B cell (primary cell): Measurements from ENCODE around the gene CAPN15. TPM values are rescaled to one million over a fixed set of nuclear protein-coding genes. Genes with fewer than 3 reads are reported as not detected.

Experiments used
- ATAC-seq: fragments of 200-7000 bp; cut with Tn5 transposase; one replicate; pipeline ENCODE4 v1.10.0; 2021; ENCODE audit warnings: low read depth, mild to moderate bottlenecking, moderate number of reproducible peaks, moderate library complexity
- CTCF ChIA-PET: fragments of 350-600 bp; sonication (Branson Sonifier 250); formaldehyde crosslinking; loops from one replicate; lab custom pipeline; 2021; ENCODE audit warnings: antibody characterized with exemption, inconsistent platforms; lab: Charles Lee
- POLR2A ChIA-PET: fragments of 350-600 bp; sonication (Branson Sonifier 250); formaldehyde crosslinking; loops from one replicate; lab custom pipeline; 2021; ENCODE audit warnings: antibody characterized with exemption; lab: Charles Lee
- DNase-seq: peaks from one replicate; pipeline ENCODE4 v3.0.0; 2013
- H2AFZ ChIP-seq: 2 replicates; pipeline ENCODE4 v1.6.1; 2012; ENCODE audit warnings: mild to moderate bottlenecking, low read depth, low read length; ENCODE audit not compliant: insufficient read depth, poor library complexity, severe bottlenecking
- H3K27ac ChIP-seq, 2 donors: 1 replicate in 1 of 2; 2 replicates in 1 of 2; pipeline ENCODE4 v1.5.1; 2012 to 2013; ENCODE audit warnings: low read length in 2 of 2, mild to moderate bottlenecking in 2 of 2, moderate library complexity in 1 of 2
- H3K27me3 ChIP-seq, 4 experiments: fragments of 200-600 bp in 1 of 4; sonication (generic) in 1 of 4; replicated peaks in 1 of 4; 1 replicate in 2 of 4; 2 replicates in 2 of 4; pipeline versions ENCODE4 v1.6.1 to v1.7.0; 2013 to 2016; ENCODE audit warnings: low read length in 3 of 4, mild to moderate bottlenecking in 2 of 4, mixed read lengths in 1 of 4, moderate library complexity in 1 of 4; ENCODE audit not compliant: insufficient read depth in 4 of 4, control insufficient read depth in 3 of 4; ENCODE audit errors: control extremely low read depth in 1 of 4
- H3K36me3 ChIP-seq, 2 experiments: replicated peaks in 1 of 2; 1 replicate in 1 of 2; 2 replicates in 1 of 2; pipeline versions ENCODE4 v1.6.1 to v1.7.1; 2013; ENCODE audit warnings: low read length in 1 of 2; ENCODE audit not compliant: insufficient read depth in 2 of 2, control insufficient read depth in 1 of 2; ENCODE audit errors: control extremely low read depth in 1 of 2, extremely low read depth in 1 of 2
- H3K4me1 ChIP-seq, 2 donors: fragments of 200-600 bp in 1 of 2; sonication (generic) in 1 of 2; 1 replicate in 1 of 2; 2 replicates in 1 of 2; pipeline versions ENCODE4 v1.5.1 to v1.6.1; 2013 to 2017; ENCODE audit warnings: low read length in 2 of 2; ENCODE audit not compliant: control insufficient read depth in 2 of 2, insufficient read depth in 2 of 2
- H3K4me2 ChIP-seq: replicated peaks from 2 replicates; pipeline ENCODE3; 2012; ENCODE audit warnings: mild to moderate bottlenecking, low read depth, low read length; ENCODE audit not compliant: poor library complexity, severe bottlenecking
- H3K4me3 ChIP-seq, 5 experiments: fragments of 200-600 bp in 1 of 5; sonication (generic) in 1 of 5; 1 replicate in 3 of 5; 2 replicates in 2 of 5; pipeline versions ENCODE4 v1.5.1 to v1.7.0; 2011 to 2016; ENCODE audit warnings: low read length in 4 of 5, mild to moderate bottlenecking in 4 of 5, low read depth in 2 of 5, control low read depth in 1 of 5, moderate library complexity in 1 of 5; ENCODE audit not compliant: insufficient read depth in 1 of 5; ENCODE audit errors: control extremely low read depth in 1 of 5, extremely low read depth in 1 of 5
- H3K79me2 ChIP-seq: fragments of 200-600 bp; sonication (generic); one replicate; pipeline ENCODE4 v1.6.0; 2016; ENCODE audit warnings: low read length; ENCODE audit not compliant: control insufficient read depth, insufficient read depth
- H3K9ac ChIP-seq: fragments of 200-600 bp; sonication (generic); 2 replicates; pipeline ENCODE4 v1.6.1; 2017; ENCODE audit warnings: mild to moderate bottlenecking, low read length, moderate library complexity
- H3K9me3 ChIP-seq, 3 donors: one replicate each; pipeline versions ENCODE4 v1.6.1 to v1.7.1; 2013; ENCODE audit warnings: low read length in 2 of 3; ENCODE audit not compliant: control insufficient read depth in 2 of 3, insufficient read depth in 1 of 3; ENCODE audit errors: control extremely low read depth in 1 of 3
- H4K20me1 ChIP-seq: 2 replicates; pipeline ENCODE4 v1.6.0; 2012; ENCODE audit warnings: mild to moderate bottlenecking, low read length; ENCODE audit not compliant: insufficient read depth, control insufficient read depth, poor library complexity, severe bottlenecking
- H3K27ac Mint-ChIP-seq: one replicate; pipeline ENCODE4 v1.8.0; 2021; ENCODE audit warnings: mixed read lengths
- H3K27me3 Mint-ChIP-seq: one replicate; pipeline ENCODE4 v1.8.0; 2021; ENCODE audit warnings: mixed read lengths
- H3K4me1 Mint-ChIP-seq: one replicate; pipeline ENCODE4 v1.8.0; 2021; ENCODE audit warnings: mixed read lengths
- H3K4me3 Mint-ChIP-seq: one replicate; pipeline ENCODE4 v1.8.0; 2021; ENCODE audit warnings: mixed read lengths
- H3K9me3 Mint-ChIP-seq: one replicate; pipeline ENCODE4 v1.8.0; 2022; ENCODE audit warnings: mixed read lengths; ENCODE audit not compliant: insufficient read depth
- CTCF ChIP-seq: fragments of 200-600 bp; IDR thresholded peaks from one replicate; pipeline ENCODE4 v1.8.0; 2022; ENCODE audit warnings: antibody characterized with exemption, mild to moderate bottlenecking
- EZH2 ChIP-seq: IDR thresholded peaks from 2 replicates; pipeline ENCODE4 v1.6.1; 2012; ENCODE audit warnings: borderline replicate concordance, low read depth, mild to moderate bottlenecking, moderate library complexity, low read length; ENCODE audit not compliant: insufficient read depth, poor library complexity, severe bottlenecking
- WGBS: methylation state at CpG from one replicate; pipeline ENCODE4 v1.1.5; 2013; ENCODE audit warnings: missing lambda C conversion rate; ENCODE audit not compliant: insufficient coverage; 5-methylcytosine and 5-hydroxymethylcytosine counted together
- intact Hi-C: fragments of 100-400 bp; cut with micrococcal nuclease; formaldehyde crosslinking; loops from one replicate; pipeline ENCODE4 v1.10.0; 2022
- polyA plus RNA-seq: library from polyadenylated mRNA; depleted of rRNA; stranded (reverse); fragments of >200 nt; gene quantifications from 2 replicates; pipeline ENCODE4 v1.2.3, GENCODE V29; 2012
- total RNA-seq, 2 donors: library from RNA; stranded (reverse); fragments of 120-200 nt in 1 of 2; gene quantifications; 1 replicate in 1 of 2; 2 replicates in 1 of 2; pipeline versions ENCODE4 v1.2.3 to v1.2.4, GENCODE V29; 2013 to 2022

Gene CAPN15
- total and polyA plus RNA-seq, 2 donors (not counting 1 experiment from before 2014, with no cell fraction given) = 67.2 to 77.2 TPM

DNA sequence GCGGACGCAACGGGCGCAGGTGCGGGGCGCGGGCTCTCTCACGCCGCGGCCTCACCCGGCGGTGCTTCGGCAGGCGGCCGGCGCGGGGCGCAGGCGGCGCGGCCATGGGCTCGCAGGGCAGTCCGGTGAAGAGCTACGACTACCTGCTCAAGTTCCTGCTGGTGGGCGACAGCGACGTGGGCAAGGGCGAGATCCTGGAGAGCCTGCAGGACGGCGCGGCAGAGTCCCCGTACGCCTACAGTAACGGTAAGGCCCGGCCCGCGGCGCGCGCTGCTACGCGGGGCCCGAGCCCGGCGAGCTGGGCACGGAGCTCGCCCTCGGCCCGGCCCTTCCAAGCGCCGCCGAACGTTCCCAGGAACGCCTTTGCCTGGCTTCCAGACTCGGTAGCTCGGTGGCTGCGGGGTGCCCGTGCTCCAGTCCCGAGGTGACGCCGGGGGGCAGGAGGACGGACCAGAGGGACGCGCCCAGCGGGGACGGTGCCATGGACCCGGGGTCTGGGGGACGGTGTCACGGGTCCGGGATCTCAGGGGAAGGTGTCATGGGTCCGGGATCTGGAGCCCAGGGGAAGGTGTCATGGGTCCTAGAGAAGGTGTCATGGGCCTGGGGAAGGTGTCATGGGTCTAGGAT lies 62.8 kb downstream of the CAPN15 start:
- no peaks in the 10 kb centered on the region for H3K9me3 ChIP-seq
- H3K27me3 ChIP-seq = peaks cover 0 to 2% (median 0%) of the 10 kb centered on the region in 4 experiments
- H2AFZ ChIP-seq = peak overlapping the region; percentile 59
- DNase-seq (no peak), ATAC-seq (no peak)
- ChIA-PET POLR2A (interaction anchor here (1.2 kb wide), 1 partner anchor 45 kb away, joined by 3 read pairs; the partner anchor contains the start of gene METTL26), CTCF (interaction anchor here (0.7 to 0.8 kb wide), 2 partner anchors 46 to 73 kb away, joined by 3 to 4 read pairs; partner anchors contain the start of gene METTL26)
- no peak for TF ChIP-seq CTCF
- no peak for TF ChIP-seq EZH2
- H3K79me2 ChIP-seq = peaks cover 62% of the 10 kb centered on the region
- no peaks in the 10 kb centered on the region for H3K27me3 Mint-ChIP-seq
- H3K9ac ChIP-seq = peak overlapping the region; percentile 63
- peak overlapping the region; percentile 80 for H3K27ac Mint-ChIP-seq
- H3K9me3 Mint-ChIP-seq = no peaks in the 10 kb centered on the region
- H4K20me1 ChIP-seq = peaks cover 52% of the 10 kb centered on the region
- peak overlapping the region; percentile 94 for H3K4me2 ChIP-seq
- peak overlapping the region in 1 of 2 donors; percentile 63 for H3K27ac ChIP-seq
- peaks cover 50% of the 10 kb centered on the region for H3K4me1 Mint-ChIP-seq
- H3K4me3 ChIP-seq = peak overlapping the region; percentile 22 to 65 (median 56)
- intact Hi-C loops = no loop called here
- H3K36me3 ChIP-seq = no peaks in the 10 kb centered on the region
- H3K4me1 ChIP-seq = peaks cover 14 to 30% of the 10 kb centered on the region in 2 donors
- peak overlapping the region; percentile 90 for H3K4me3 Mint-ChIP-seq
- under 1% methylated on average over 71 of the region's 71 CpGs for WGBS

DNA sequence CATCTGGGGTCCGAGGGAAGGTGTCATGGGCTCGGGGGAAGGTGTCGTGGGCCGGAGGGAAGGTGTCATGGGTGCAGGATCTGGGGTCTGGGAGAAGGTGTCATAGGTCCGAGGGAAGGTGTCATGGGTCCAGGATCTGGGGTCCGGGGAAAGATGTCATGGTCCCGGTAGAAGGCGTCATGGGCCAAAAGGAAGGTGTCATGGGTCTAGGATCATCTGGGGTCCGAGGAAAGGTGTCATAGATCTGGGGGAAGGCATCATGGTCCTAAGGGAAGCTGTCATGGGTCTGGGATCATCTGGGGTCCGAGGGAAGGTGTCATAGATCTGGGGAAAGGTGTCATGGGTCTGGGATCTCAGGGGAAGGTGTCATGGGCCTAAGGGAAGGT lies 63.3 kb downstream of the CAPN15 start:
- H3K27me3 ChIP-seq = no peaks in the 10 kb centered on the region
- ATAC-seq (no peak), DNase-seq (peak; percentile 32)
- Mint-ChIP-seq H3K27ac (peak overlapping the region; percentile 80), H3K9me3 (no peaks in the 10 kb centered on the region), H3K4me1 (peaks cover 46% of the 10 kb centered on the region), H3K4me3 (peak overlapping the region; percentile 90), H3K27me3 (no peaks in the 10 kb centered on the region)
- peak overlapping the region; percentile 63 for H3K9ac ChIP-seq
- H3K4me3 ChIP-seq = peak overlapping the region; percentile 22 to 65 (median 56)
- peaks cover 66% of the 10 kb centered on the region for H3K79me2 ChIP-seq
- TF ChIP-seq CTCF = no peak
- no peak for TF ChIP-seq EZH2
- intact Hi-C loops = no loop called here
- ChIA-PET CTCF (interaction anchor here (0.7 to 0.8 kb wide), 2 partner anchors 45 to 72 kb away, joined by 3 to 4 read pairs; partner anchors contain the start of gene METTL26), POLR2A (interaction anchor here (1.2 kb wide), 1 partner anchor 45 kb away, joined by 3 read pairs; the partner anchor contains the start of gene METTL26)
- no peaks in the 10 kb centered on the region for H3K9me3 ChIP-seq
- H2AFZ ChIP-seq = peak overlapping the region; percentile 59
- H3K4me2 ChIP-seq = peak overlapping the region; percentile 94
- H4K20me1 ChIP-seq = peaks cover 53% of the 10 kb centered on the region
- H3K36me3 ChIP-seq = no peaks in the 10 kb centered on the region
- 74% methylated on average over 10 of the region's 10 CpGs for WGBS
- peaks cover 14 to 30% of the 10 kb centered on the region in 2 donors for H3K4me1 ChIP-seq
- H3K27ac ChIP-seq = peak overlapping the region in 1 of 2 donors; percentile 63
